Right lobe of liver (tissue), 4 donors: Measurements from ENCODE around the gene CASP7.

Experiments used
- POLR2A ChIP-seq: fragments of 450-650 bp; IDR thresholded peaks from one replicate; pipeline ENCODE4 v1.6.1; 2017; ENCODE audit warnings: antibody characterized with exemption, mild to moderate bottlenecking
- TF ChIP-seq, protein P1 (sequence below), 4 donors: fragments of 200-600 bp in 3 of 4; fragments of 450-650 bp in 1 of 4; IDR thresholded peaks; one replicate each; pipeline versions ENCODE4 v1.5.1 to v1.8.0; 2016 to 2022; ENCODE audit warnings: antibody characterized with exemption in 4 of 4, mild to moderate bottlenecking in 2 of 4
- donor health status: DM: no; HTN: no; CAD: no.
- donor health status: DM: no; HTN: no; CAD: no.
- donor health status: DM: no; HTN: yes; CAD: no.

GRCh38 chr10:113693348-113693747, 13.6 kb downstream of the CASP7 start:
- TF ChIP-seq, protein P1, sequence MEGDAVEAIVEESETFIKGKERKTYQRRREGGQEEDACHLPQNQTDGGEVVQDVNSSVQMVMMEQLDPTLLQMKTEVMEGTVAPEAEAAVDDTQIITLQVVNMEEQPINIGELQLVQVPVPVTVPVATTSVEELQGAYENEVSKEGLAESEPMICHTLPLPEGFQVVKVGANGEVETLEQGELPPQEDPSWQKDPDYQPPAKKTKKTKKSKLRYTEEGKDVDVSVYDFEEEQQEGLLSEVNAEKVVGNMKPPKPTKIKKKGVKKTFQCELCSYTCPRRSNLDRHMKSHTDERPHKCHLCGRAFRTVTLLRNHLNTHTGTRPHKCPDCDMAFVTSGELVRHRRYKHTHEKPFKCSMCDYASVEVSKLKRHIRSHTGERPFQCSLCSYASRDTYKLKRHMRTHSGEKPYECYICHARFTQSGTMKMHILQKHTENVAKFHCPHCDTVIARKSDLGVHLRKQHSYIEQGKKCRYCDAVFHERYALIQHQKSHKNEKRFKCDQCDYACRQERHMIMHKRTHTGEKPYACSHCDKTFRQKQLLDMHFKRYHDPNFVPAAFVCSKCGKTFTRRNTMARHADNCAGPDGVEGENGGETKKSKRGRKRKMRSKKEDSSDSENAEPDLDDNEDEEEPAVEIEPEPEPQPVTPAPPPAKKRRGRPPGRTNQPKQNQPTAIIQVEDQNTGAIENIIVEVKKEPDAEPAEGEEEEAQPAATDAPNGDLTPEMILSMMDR (IDR thresholded peaks at IDR 0.05): no peak
- no peak for TF ChIP-seq POLR2A
